GM03348 (cell line): ENCODE results near the gene IGFBP1.
"Not testable (repeated sequence)": the region's sequence is repeated elsewhere in the genome, so short reads cannot be mapped to it uniquely, and the experiment has no call there.

ENCODE experiments used
- DNase-seq: peaks from one replicate; pipeline ENCODE4 v3.0.0; 2012; ENCODE audit warnings: low spot score

IGFBP1 gene

DNA sequence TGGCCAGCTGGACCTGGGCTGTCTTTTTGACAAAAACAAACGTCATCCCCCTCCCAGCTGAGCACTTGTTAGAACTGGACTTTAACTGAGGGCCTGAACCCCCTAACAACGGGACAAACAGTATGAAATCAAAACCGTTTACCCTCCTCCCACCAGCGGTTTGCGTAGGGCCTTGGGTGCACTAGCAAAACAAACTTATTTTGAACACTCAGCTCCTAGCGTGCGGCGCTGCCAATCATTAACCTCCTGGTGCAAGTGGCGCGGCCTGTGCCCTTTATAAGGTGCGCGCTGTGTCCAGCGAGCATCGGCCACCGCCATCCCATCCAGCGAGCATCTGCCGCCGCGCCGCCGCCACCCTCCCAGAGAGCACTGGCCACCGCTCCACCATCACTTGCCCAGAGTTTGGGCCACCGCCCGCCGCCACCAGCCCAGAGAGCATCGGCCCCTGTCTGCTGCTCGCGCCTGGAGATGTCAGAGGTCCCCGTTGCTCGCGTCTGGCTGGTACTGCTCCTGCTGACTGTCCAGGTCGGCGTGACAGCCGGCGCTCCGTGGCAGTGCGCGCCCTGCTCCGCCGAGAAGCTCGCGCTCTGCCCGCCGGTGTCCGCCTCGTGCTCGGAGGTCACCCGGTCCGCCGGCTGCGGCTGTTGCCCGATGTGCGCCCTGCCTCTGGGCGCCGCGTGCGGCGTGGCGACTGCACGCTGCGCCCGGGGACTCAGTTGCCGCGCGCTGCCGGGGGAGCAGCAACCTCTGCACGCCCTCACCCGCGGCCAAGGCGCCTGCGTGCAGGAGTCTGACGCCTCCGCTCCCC is at the start of gene IGFBP1:
Gene IGFBP1, plus strand, starts transcription at position 304 of the 808 bp plus-strand sequence. Its CDS starts 165 bp downstream, at position 469.
- peak; percentile 58 for DNase-seq

DNA sequence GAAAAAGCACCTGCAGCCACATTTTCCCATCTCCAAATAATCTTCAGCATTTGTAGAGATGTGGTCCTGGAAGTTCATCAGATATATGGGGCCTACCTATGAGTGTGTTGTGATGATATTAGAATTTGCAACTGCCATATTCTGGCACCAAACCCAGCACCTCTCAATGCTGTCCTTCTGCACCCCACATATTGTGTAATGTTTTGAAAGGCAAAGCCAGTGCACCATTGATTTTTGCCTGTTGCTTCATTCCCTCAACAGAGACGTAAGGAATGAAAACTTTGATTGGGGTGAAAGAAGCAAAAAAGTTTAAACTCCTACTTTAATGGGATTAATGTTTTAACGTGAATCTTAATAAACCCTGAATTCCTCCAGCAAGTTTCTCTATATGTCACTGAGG is 49.4 kb upstream of the IGFBP1 start:
- not testable (repeated sequence) for DNase-seq

DNA sequence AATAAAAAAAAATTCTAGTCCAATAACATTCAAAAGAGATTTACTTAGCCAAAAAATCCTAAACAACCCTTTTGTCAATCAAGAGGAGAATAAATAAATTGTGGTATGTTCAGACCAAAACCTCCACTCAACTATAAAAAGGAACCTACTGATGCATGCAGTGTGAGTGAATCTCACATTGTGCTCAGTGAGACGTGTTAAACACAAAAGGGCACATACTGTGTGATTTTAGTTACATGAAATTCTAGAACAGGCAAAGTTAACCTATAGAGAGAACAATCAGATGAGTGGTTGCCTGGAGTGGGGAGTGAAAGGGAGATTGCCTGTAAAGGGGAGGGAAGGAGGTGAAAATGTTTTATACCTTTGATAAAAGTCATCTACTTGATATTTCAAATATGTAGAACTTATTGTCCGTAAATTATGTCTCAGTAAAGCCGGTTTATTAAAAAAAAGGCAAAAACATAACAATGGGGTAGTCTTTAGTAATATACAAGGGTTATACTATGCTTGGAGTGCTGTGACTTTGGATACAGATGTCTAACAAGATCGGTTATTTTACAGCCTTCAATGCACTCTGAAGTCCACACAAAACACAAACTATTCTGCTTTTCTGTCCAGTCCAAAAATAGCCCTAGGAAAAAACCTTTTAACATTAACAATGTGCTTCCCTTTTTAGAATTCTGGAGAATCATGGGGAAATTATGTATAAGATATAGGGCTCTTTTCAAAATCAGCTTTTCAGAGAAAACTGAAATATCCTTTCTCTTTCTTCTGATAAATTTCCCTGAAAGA is 46.2 kb upstream of the IGFBP1 start:
- DNase-seq = not testable (repeated sequence)

GRCh38 chr7:45846536-45846935 is 41.8 kb upstream of the IGFBP1 start:
- not testable (repeated sequence) for DNase-seq

GRCh38 chr7:45848734-45849133 is 39.6 kb upstream of the IGFBP1 start:
- not testable (repeated sequence) for DNase-seq

DNA sequence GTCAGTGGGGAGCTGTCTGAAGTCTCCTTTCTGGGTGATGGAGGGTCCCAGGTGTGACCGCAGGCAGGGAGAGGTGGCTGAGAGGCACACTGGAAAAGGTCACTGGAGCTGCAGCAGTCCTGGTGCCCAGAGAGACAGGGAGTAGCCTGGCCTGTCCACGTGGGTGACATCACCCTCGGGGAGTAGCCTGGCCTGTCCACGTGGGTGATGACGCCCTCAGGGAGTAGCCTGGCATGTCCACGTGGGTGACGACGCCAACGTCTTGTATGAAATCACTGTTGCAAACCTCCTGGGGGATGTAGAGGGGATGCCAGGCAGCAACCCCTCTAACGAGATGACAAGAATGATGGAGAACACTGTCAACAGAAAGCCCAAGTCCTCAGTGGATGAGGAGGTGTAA is 35.3 kb upstream of the IGFBP1 start:
- DNase-seq = not testable (repeated sequence)

DNA sequence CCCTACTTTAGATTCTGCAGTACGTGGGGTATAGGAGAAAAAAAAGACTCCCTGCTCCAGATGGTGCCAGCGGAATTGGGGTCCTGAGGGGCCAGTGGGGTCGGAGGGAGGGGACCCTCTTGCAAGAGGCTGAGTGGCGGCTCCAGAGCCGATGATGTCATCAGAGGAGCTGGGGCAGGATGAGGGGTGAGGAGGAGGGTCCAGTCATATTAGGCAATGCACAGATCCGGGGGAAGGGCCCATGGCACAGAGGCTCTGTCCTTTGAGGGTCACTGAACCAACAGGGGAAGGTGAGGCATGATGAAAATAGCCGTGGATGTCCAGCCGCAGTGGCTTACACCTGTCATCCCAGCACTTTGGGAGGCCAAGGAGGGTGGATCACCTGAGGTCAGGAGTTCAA is 34.8 kb upstream of the IGFBP1 start:
- not testable (repeated sequence) for DNase-seq

GRCh38 chr7:45855680-45856079 is 32.6 kb upstream of the IGFBP1 start:
- DNase-seq = not testable (repeated sequence)

DNA sequence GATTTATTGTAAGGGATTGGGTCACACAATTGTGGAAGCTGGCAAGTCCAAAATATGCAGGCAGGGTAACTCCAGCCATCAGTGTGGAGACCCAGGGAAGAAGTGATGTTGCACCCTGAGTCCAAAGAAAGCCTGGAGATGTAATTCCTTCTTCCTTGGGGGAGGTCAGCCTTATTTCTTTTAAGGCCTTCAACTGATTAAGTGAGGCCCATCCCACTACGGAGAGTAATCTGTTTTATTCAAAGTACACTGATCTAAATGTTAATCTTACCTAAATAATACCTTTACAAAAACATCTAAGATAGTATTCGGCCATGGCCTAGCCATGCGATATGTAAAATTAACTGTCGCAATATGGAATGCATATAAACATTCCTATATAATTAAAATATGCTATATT is 31.4 kb upstream of the IGFBP1 start:
- DNase-seq = not testable (repeated sequence)

GRCh38 chr7:45863715-45864114 is 24.6 kb upstream of the IGFBP1 start:
- no peak for DNase-seq

DNA sequence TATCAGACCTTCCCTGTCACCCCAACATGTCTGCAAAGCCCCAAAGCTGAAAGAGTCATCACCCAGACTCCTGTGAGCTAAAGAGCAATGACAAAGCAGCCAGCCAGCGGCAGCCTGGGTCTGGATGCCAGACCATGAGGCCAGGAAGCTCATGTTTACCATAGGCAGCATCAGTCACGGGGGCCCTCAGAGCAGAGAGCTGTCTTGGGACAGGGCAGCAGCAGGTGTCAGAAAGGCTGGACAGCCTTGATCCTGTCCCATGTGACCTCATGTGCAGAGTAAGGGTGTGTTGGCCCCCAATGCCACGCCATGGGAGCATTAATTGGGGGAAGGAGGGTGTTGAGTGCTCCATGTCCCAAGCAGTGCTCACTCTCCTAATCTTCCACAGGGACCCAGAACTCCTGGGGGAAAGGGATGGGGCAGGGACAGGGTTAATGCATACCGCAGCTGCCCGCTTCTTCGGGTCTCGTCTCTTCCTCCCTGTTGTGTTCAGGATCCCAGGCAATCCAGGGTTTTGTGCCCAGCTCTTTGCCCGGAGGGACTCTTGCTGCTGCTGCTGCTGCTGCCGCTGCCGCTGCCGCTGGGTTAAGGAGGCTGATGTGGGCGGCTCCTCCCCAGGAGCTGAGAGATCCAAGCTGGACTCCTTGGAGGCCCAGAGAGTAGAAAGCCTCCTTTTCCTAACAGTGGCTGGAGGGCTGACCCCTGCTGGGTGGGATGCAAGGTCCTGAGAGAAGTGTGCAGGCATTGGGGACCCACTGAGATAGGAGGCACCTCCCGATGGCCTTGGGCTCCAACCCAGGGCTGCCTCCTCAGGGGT is 22.5 kb upstream of the IGFBP1 start:
- no peak for DNase-seq

- no peak for DNase-seq
Observed at GRCh38 chr7:45867471-45867870, 20.8 kb upstream of the IGFBP1 start.

- DNase-seq = no peak
Observed at GRCh38 chr7:45869426-45869825, 18.9 kb upstream of the IGFBP1 start.

DNA sequence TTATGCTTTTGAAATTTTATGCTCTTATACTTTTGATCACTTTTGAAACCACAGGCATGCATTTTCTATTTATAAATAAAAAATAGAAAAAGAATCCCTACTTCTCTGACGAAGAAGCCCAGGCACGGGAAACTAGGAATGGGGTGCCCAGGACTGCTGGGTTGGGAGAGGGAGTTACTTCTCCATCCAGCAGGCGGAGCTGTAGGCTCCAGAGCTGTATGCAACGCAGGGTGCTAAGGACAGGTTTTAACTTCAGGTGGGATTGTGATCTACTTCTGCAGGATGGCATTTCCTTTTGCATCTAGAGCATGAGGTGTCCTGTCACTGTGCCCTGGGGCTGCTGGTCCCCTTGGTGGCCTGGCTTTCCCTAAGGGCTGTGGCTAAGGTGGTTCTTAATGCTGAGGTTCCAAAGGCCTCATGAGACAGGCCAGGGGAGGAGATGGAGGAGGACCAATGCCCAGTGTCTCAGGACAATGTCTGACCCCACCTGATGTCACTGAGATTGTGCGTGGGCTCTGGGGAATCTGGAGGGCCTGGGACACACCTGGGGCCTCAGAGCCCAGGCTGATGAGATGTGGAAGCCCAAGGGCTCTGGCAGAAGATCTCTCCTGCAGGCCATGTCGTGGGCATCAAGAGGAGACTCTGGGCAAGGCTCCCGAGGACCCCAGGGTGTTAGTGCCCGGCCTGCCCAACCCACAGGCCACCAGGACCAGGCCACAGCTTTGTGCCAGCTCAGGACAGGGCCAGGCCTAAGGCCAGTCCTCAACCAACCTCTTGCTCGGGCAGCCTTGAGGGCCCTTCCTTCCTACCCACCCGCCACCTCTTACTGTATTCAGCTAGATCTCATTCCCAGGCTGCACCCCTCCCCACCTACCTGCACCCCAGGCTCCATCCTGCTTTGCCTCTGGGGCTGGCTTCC is 15.9 kb upstream of the IGFBP1 start:
- peak; percentile 57 for DNase-seq

- DNase-seq = no peak
Observed at GRCh38 chr7:45873035-45873354, 15.3 kb upstream of the IGFBP1 start, which contains the start of gene CCDC201. CCDC201 (minus strand) TSS chr7:45873082; CDS start chr7:45873007, 75 bp downstream.

DNA sequence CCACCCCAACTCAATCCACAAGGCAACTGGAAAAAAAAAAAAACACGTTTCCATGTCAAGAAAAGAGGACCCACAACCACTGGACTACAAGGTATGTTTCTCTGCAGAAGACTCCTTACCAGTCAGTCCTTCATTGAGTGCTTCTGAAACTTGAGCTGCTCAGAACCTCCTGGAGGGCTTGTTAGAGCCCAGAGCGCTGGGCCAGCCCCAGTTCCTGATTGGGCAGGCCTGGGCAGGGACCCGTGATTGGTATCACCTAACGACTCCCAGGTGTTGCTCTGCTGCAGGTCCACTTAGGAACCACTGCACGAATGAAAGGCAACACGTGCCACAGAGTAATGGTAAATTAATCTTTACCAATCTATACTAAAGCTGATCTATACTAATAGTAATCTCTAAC is 14.9 kb upstream of the IGFBP1 start:
- DNase-seq = no peak

- DNase-seq = peak; percentile 74
Observed at GRCh38 chr7:45874408-45875131, 13.7 kb upstream of the IGFBP1 start.

DNA sequence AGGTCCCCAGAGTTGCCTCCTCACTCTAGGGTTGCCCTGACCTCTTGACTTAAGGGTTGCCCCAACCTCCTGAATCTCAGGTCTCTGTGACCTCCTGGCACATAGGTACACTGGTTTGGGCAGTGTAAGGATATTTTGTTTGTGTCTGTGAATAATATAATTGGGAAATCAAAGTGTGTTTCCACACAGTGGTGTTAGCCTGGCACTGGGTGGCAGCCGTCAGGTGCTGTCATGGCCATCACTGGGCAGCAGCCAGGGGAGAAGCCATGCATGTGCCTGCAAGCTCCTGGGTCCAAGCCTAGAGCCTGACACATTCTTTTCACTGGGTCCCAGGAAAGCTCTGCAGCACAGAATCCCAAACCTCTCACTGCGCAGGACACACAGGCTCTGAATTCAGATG is 11.8 kb upstream of the IGFBP1 start:
- no peak for DNase-seq

DNA sequence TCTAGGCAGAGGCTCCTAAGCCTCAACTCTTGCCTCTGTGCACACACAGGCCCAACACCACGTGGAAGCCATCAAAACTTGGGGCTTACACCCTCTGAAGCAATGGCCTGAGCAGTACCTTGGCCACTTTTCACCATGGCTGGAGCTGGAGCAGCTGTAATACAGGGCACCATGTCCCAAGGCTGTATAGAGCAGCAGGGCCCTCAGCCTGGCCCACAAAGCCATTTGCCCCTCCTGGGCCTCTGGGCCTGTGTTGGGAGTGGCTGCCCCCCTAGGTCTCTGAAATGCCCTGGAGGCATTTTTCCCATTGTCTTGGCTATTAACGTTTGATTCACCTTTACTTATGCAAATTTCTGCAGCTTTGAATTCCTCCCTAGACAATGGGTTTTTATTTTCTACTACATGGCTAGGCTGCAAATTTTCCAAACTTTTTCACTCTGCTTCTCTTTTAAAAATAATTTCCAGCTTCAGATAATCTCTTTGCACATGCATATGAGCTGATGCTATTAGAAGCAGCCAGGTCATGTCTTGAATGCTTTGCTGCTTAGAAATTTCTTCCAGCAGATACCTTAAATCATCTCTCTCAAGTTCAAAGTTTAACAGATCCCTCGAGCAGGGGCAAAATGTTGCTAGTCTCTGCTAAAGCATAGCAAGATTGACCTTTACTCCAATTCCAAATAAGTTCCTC is 9.7 kb upstream of the IGFBP1 start:
- no peak for DNase-seq

GRCh38 chr7:45880433-45880860 is 7.8 kb upstream of the IGFBP1 start:
- DNase-seq = no peak
